Adipose tissue (tissue), 3 donors: ENCODE data around the gene SERINC2. TPM values are rescaled to one million over a fixed set of nuclear protein-coding genes. Genes with fewer than 3 reads are reported as not detected.

Experiments used
- H3K27ac ChIP-seq: one replicate; pipeline ENCODE4 v1.5.1; 2013; ENCODE audit warnings: low read depth, low read length
- WGBS, 3 donors: extraction: QIAGEN DNeasy Blood & Tissue Kit; methylation state at CpG; one replicate each; pipeline ENCODE4 v1.1.7; 2013; 5-methylcytosine and 5-hydroxymethylcytosine counted together
- polyA plus RNA-seq, 3 donors: library from polyadenylated mRNA; stranded (reverse); fragments of 200-250 nt; gene quantifications; one replicate each; pipeline ENCODE4 v1.2.3, GENCODE V29; 2013
- donor health status: healthy with polysubstance abuse.
- donor health status: Bipolar disorder and iron deficiency.
- donor health status: healthy.

Gene SERINC2
- polyA plus RNA-seq, 3 donors, result 3.8 to 12.6 (median 9.4) TPM

- WGBS, 3 donors, result 81 to 92% (median 91%) methylated on average over 5 of the region's 5 CpGs
Observed at GRCh38 chr1:31408788-31409318, 4.2 kb upstream of the SERINC2 start.

GRCh38 chr1:31409946-31410858, 2.8 kb upstream of the SERINC2 start:
- no peak overlapping the region for H3K27ac ChIP-seq
- WGBS, 3 donors, result 64 to 75% (median 66%) methylated on average over 6 of the region's 6 CpGs

More at GRCh38 chr1:31408788-31409318, 4.2 kb upstream of the SERINC2 start:
- no peak overlapping the region for H3K27ac ChIP-seq

GRCh38 chr1:31410871-31411270, 2.1 kb upstream of the SERINC2 start:
- H3K27ac ChIP-seq, result no peak overlapping the region
- 71 to 79% (median 79%) methylated on average over 4 of the region's 4 CpGs for WGBS, 3 donors

- H3K27ac ChIP-seq, result no peak overlapping the region
- WGBS, 3 donors, result 55 to 75% (median 56%) methylated on average over 2 of the region's 2 CpGs
Observed at GRCh38 chr1:31412205-31412604, 808 bp upstream of the SERINC2 start.

- no peak overlapping the region for H3K27ac ChIP-seq
- WGBS, 3 donors, result 0 to 1% (median 0%) methylated on average over 46 to 54 of the region's 54 CpGs
Observed at GRCh38 chr1:31413405-31414001, 490 bp downstream of the SERINC2 start.

GRCh38 chr1:31414980-31415370, 2.0 kb downstream of the SERINC2 start:
- H3K27ac ChIP-seq, result no peak overlapping the region
- 90 to 98% (median 93%) methylated on average over 4 of the region's 4 CpGs for WGBS, 3 donors

- WGBS, 3 donors, result 91 to 97% (median 96%) methylated on average over 2 of the region's 2 CpGs
- H3K27ac ChIP-seq, result no peak overlapping the region
Observed at GRCh38 chr1:31415658-31416057, 2.6 kb downstream of the SERINC2 start.

GRCh38 chr1:31416101-31416736, 3.2 kb downstream of the SERINC2 start:
- H3K27ac ChIP-seq, result no peak overlapping the region
- 70 to 77% (median 74%) methylated on average over 7 of the region's 7 CpGs for WGBS, 3 donors

GRCh38 chr1:31417148-31417547, 4.1 kb downstream of the SERINC2 start:
- WGBS, 3 donors, result 87 to 88% (median 88%) methylated on average over 3 of the region's 3 CpGs
- no peak overlapping the region for H3K27ac ChIP-seq

GRCh38 chr1:31418626-31419323, 5.8 kb downstream of the SERINC2 start:
- 68 to 78% (median 70%) methylated on average over 4 of the region's 4 CpGs for WGBS, 3 donors
- H3K27ac ChIP-seq, result no peak overlapping the region

GRCh38 chr1:31420716-31421115, 7.7 kb downstream of the SERINC2 start:
- H3K27ac ChIP-seq, result no peak overlapping the region

GRCh38 chr1:31421371-31422040, 8.5 kb downstream of the SERINC2 start:
- 64 to 72% (median 65%) methylated on average over 9 of the region's 9 CpGs for WGBS, 3 donors
- H3K27ac ChIP-seq, result no peak overlapping the region

More at GRCh38 chr1:31420716-31421115, 7.7 kb downstream of the SERINC2 start:
- 81 to 87% (median 86%) methylated on average over 5 of the region's 5 CpGs for whole genome bisulfite sequencing, 3 donors

- 40 to 42% (median 41%) methylated on average over 15 of the region's 15 CpGs for WGBS, 3 donors
- no peak overlapping the region for H3K27ac ChIP-seq
Observed at GRCh38 chr1:31422505-31423319, 9.7 kb downstream of the SERINC2 start.

GRCh38 chr1:31423418-31423947, 10.5 kb downstream of the SERINC2 start:
- no peak overlapping the region for H3K27ac ChIP-seq
- WGBS, 3 donors, result 57 to 79% (median 65%) methylated on average over 21 to 23 of the region's 23 CpGs

- WGBS, 3 donors, result 86 to 94% (median 87%) methylated on average over 14 to 15 of the region's 15 CpGs
- no peak overlapping the region for H3K27ac ChIP-seq
Observed at GRCh38 chr1:31424568-31424967, 11.6 kb downstream of the SERINC2 start.

GRCh38 chr1:31425301-31426081, 12.5 kb downstream of the SERINC2 start:
- H3K27ac ChIP-seq, result no peak overlapping the region
- WGBS, 3 donors, result 69 to 89% (median 78%) methylated on average over 28 of the region's 28 CpGs
